Iris pigment epithelial cell (primary cell): ENCODE measurements around the gene TLR8.
"Not testable (repeated sequence)": the region's sequence is repeated elsewhere in the genome, so short reads cannot be mapped to it uniquely, and the experiment has no call there.

Source experiments
- DNase-seq: peaks from one replicate; pipeline ENCODE4 v3.0.0-alpha.2; 2011; ENCODE audit warnings: low read depth

The TLR8 gene

GRCh38 chrX:12898073-12898472 lies 8.3 kb upstream of the TLR8 start:
- DNase-seq: no peak

GRCh38 chrX:12899506-12899905 lies 6.9 kb upstream of the TLR8 start:
- DNase-seq: no peak

GRCh38 chrX:12901486-12901885 lies 4.9 kb upstream of the TLR8 start:
- DNase-seq: peak; percentile 53

GRCh38 chrX:12903646-12904045 lies 2.8 kb upstream of the TLR8 start:
- DNase-seq: peak; percentile 50

- DNase-seq: no peak
These were observed 4.2 kb downstream of the TLR8 start for GRCh38 chrX:12910423-12911121.

GRCh38 chrX:12911122-12911470 lies 4.7 kb downstream of the TLR8 start:
- DNase-seq: no peak

- no peak for DNase-seq
These were observed 6.5 kb downstream of the TLR8 start for GRCh38 chrX:12912791-12913482.

GRCh38 chrX:12917753-12918152 lies 11.3 kb downstream of the TLR8 start:
- DNase-seq: no peak

GRCh38 chrX:12919051-12919450 lies 12.6 kb downstream of the TLR8 start:
- no peak for DNase-seq

- no peak for DNase-seq
These were observed 13.2 kb downstream of the TLR8 start for GRCh38 chrX:12919620-12920019.

- no peak for DNase-seq
These were observed 14.6 kb downstream of the TLR8 start for GRCh38 chrX:12920990-12921389.

- DNase-seq: peak; percentile 39
These were observed 15.6 kb downstream of the TLR8 start for GRCh38 chrX:12921886-12922598.

- no peak for DNase-seq
These were observed 16.1 kb downstream of the TLR8 start for GRCh38 chrX:12922599-12922919.

- no peak for DNase-seq
These were observed 23.3 kb downstream of the TLR8 start for GRCh38 chrX:12929701-12930100.

GRCh38 chrX:12930150-12930549 lies 23.7 kb downstream of the TLR8 start:
- no peak for DNase-seq

- DNase-seq: no peak
These were observed 25.8 kb downstream of the TLR8 start for GRCh38 chrX:12932244-12932643.

- DNase-seq: no peak
These were observed 28.4 kb downstream of the TLR8 start for GRCh38 chrX:12934850-12935249.

- no peak for DNase-seq
These were observed 30.5 kb downstream of the TLR8 start for GRCh38 chrX:12936947-12937346.

GRCh38 chrX:12940471-12940870 lies 34.1 kb downstream of the TLR8 start:
- DNase-seq: not testable (repeated sequence)

GRCh38 chrX:12943592-12943991 lies 37.2 kb downstream of the TLR8 start:
- DNase-seq: not testable (repeated sequence)

GRCh38 chrX:12944452-12944851 lies 38.0 kb downstream of the TLR8 start:
- not testable (repeated sequence) for DNase-seq

- no peak for DNase-seq
These were observed 39.1 kb downstream of the TLR8 start for GRCh38 chrX:12945494-12945893.

- DNase-seq: no peak
These were observed 40.0 kb downstream of the TLR8 start for GRCh38 chrX:12946406-12946805.
